OCI-LY3 (cell line): Measurements from ENCODE around the gene ZNF710.

ENCODE experiments used
- CTCF ChIP-seq: fragments of 200-600, 300-600 bp; sonication (generic); IDR thresholded peaks from 2 replicates; pipeline ENCODE4 v1.5.1; 2014; ENCODE audit warnings: antibody characterized with exemption, low read length, low read depth
- EZH2phosphoT487 ChIP-seq: fragments of 200-600 bp; shearing (Covaris generic); IDR thresholded peaks from 2 replicates; pipeline ENCODE4 v1.6.1; 2018; ENCODE audit warnings: antibody characterized with exemption, mixed run types, low read depth

GRCh38 chr15:90004252-90004651 is 3.1 kb downstream of the ZNF710 start:
- TF ChIP-seq CTCF = no peak
- TF ChIP-seq EZH2phosphoT487 = no peak
